ENCODE results near the gene ARRDC5.

GRCh38 chr19:4914736-4915501 is 12.2 kb upstream of the ARRDC5 start:
- TF ChIP-seq, protein P1, sequence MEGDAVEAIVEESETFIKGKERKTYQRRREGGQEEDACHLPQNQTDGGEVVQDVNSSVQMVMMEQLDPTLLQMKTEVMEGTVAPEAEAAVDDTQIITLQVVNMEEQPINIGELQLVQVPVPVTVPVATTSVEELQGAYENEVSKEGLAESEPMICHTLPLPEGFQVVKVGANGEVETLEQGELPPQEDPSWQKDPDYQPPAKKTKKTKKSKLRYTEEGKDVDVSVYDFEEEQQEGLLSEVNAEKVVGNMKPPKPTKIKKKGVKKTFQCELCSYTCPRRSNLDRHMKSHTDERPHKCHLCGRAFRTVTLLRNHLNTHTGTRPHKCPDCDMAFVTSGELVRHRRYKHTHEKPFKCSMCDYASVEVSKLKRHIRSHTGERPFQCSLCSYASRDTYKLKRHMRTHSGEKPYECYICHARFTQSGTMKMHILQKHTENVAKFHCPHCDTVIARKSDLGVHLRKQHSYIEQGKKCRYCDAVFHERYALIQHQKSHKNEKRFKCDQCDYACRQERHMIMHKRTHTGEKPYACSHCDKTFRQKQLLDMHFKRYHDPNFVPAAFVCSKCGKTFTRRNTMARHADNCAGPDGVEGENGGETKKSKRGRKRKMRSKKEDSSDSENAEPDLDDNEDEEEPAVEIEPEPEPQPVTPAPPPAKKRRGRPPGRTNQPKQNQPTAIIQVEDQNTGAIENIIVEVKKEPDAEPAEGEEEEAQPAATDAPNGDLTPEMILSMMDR (IDR thresholded peaks at IDR 0.05), result no peak
- no peak for TF ChIP-seq POLR2A (IDR thresholded peaks at IDR 0.05)

Data from body of pancreas (tissue), 4 donors.